Esophagus muscularis mucosa (tissue), 4 donors: ENCODE data around the gene ZNF33A. TPM values are rescaled to one million over a fixed set of nuclear protein-coding genes. Genes with fewer than 3 reads are reported as not detected.

Experiments
- DNase-seq: peaks from one replicate; pipeline ENCODE4 v3.0.0-alpha.2; 2017; ENCODE audit errors: extremely low spot score
- H3K27ac ChIP-seq, 4 donors: fragments of 200-600 bp; sonication (generic); replicated peaks in 1 of 4; 1 replicate in 3 of 4; 2 replicates in 1 of 4; pipeline ENCODE4 v1.5.1; 2016 to 2019; ENCODE audit warnings: mild to moderate bottlenecking in 1 of 4
- H3K27me3 ChIP-seq, 4 donors: fragments of 200-600 bp; sonication (generic); one replicate each; pipeline versions ENCODE4 v1.5.1 to v1.6.0; 2016 to 2019
- H3K36me3 ChIP-seq, 4 donors: fragments of 200-600 bp; sonication (generic); one replicate each; pipeline ENCODE4 v1.5.1; 2016 to 2019
- H3K4me1 ChIP-seq, 4 donors: fragments of 200-600 bp; sonication (generic); one replicate each; pipeline ENCODE4 v1.5.1; 2016 to 2019
- H3K4me3 ChIP-seq, 4 donors: fragments of 200-600 bp; sonication (generic); 1 replicate in 2 of 4; 2 replicates in 2 of 4; pipeline ENCODE4 v1.5.1; 2016 to 2019; ENCODE audit warnings: mild to moderate bottlenecking in 4 of 4, moderate library complexity in 1 of 4
- H3K9me3 ChIP-seq, 4 donors: fragments of 200-600 bp; sonication (generic); 1 replicate in 3 of 4; 2 replicates in 1 of 4; pipeline ENCODE4 v1.5.1; 2016 to 2019
- CTCF ChIP-seq, 3 experiments: fragments of 200-600 bp in 2 of 3; fragments of 450-650 bp in 1 of 3; sonication (generic) in 2 of 3; IDR thresholded peaks; one replicate each; pipeline ENCODE4 v1.5.1; 2017 to 2019; ENCODE audit warnings: antibody characterized with exemption in 3 of 3, mild to moderate bottlenecking in 2 of 3, moderate library complexity in 1 of 3
- EP300 ChIP-seq: sonication (generic); formaldehyde crosslinking; IDR thresholded peaks from one replicate; pipeline ENCODE4 v1.6.1; 2017; ENCODE audit warnings: antibody characterized with exemption
- POLR2A ChIP-seq: fragments of 450-650 bp; IDR thresholded peaks from one replicate; pipeline ENCODE4 v1.6.1; 2017; ENCODE audit warnings: antibody characterized with exemption, moderate library complexity, mild to moderate bottlenecking, low read depth
- POLR2AphosphoS5 ChIP-seq, 2 donors: sonication (generic); formaldehyde crosslinking; IDR thresholded peaks; one replicate each; pipeline ENCODE4 v1.6.1; 2017; ENCODE audit warnings: antibody characterized with exemption in 2 of 2
- WGBS: methylation state at CpG from one replicate; pipeline ENCODE4 v1.1.5; 2018; 5-methylcytosine and 5-hydroxymethylcytosine counted together
- intact Hi-C: fragments of 100-400 bp; cut with DNase I; formaldehyde crosslinking; loops from one replicate; pipeline ENCODE4 v1.15.1; 2023
- total RNA-seq, 4 donors: library from RNA; depleted of rRNA; stranded (reverse); fragments of >200 nt; gene quantifications; one replicate each; pipeline versions ENCODE4 v1.1.0 to v1.2.1, GENCODE V29; 2016

ZNF33A gene
- total RNA-seq, 4 donors from 2014 or later: 24.9 to 31.5 (median 26.4) TPM

DNA sequence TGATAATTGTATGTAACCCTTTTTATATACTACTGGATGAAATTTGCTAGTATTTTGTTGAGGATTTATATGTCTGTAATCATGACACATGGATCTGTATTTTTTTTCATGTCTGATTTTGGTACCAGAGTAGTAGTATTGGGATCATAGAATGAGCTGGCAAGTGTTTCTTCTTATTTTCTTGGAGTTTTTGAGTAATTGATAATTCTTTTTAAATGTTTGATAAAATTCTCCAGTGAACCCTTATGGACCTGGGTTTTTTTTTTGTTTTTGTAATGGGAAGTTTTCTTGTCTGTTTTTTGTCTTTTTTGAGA, 28.4 kb downstream of the ZNF33A start:
- intact Hi-C loops: no loop called here
- H3K9me3 ChIP-seq: no peaks in the 10 kb centered on the region
- H3K27me3 ChIP-seq: no peaks in the 10 kb centered on the region
- H3K4me1 ChIP-seq: peaks cover 0 to 5% (median 0%) of the 10 kb centered on the region in 4 donors
- no peak for TF ChIP-seq POLR2AphosphoS5 (IDR thresholded peaks at IDR 0.05)
- TF ChIP-seq CTCF (IDR thresholded peaks at IDR 0.05): no peak
- no peak for TF ChIP-seq EP300
- TF ChIP-seq POLR2A: no peak
- peaks cover 14 to 58% (median 28%) of the 10 kb centered on the region in 4 donors for H3K36me3 ChIP-seq
- no peak overlapping the region for H3K4me3 ChIP-seq
- DNase-seq: no peak
- H3K27ac ChIP-seq: no peak overlapping the region

- no peaks in the 10 kb centered on the region for H3K27me3 ChIP-seq
- no peak overlapping the region for H3K27ac ChIP-seq
- peaks cover 0 to 40% (median 16%) of the 10 kb centered on the region in 4 donors for H3K36me3 ChIP-seq
- H3K4me1 ChIP-seq: peaks cover 0 to under 1% (median 0%) of the 10 kb centered on the region in 4 donors
- no peak for DNase-seq
- H3K9me3 ChIP-seq: no peaks in the 10 kb centered on the region
- no peak overlapping the region for H3K4me3 ChIP-seq
- WGBS: 95% methylated on average over 2 of the region's 2 CpGs
- no peak for TF ChIP-seq CTCF (IDR thresholded peaks at IDR 0.05)
- TF ChIP-seq POLR2A: no peak
- TF ChIP-seq EP300: no peak
- no peak for TF ChIP-seq POLR2AphosphoS5 (IDR thresholded peaks at IDR 0.05)
- intact Hi-C loops: no loop called here
Observed at GRCh38 chr10:38043516-38043915, 33.0 kb downstream of the ZNF33A start.

- no peak overlapping the region for H3K4me3 ChIP-seq
- intact Hi-C loops: no loop called here
- H3K4me1 ChIP-seq: no peaks in the 10 kb centered on the region
- 65% methylated on average over 2 of the region's 2 CpGs for WGBS
- no peak overlapping the region for H3K27ac ChIP-seq
- no peaks in the 10 kb centered on the region for H3K27me3 ChIP-seq
- no peaks in the 10 kb centered on the region for H3K9me3 ChIP-seq
- H3K36me3 ChIP-seq: peaks cover 0 to 47% (median 16%) of the 10 kb centered on the region in 4 donors
- TF ChIP-seq EP300 (no peak), POLR2A (no peak), CTCF (IDR thresholded peaks at IDR 0.05) (no peak), POLR2AphosphoS5 (IDR thresholded peaks at IDR 0.05) (no peak)
- no peak for DNase-seq
Observed at GRCh38 chr10:38045129-38045528, 34.7 kb downstream of the ZNF33A start.

DNA sequence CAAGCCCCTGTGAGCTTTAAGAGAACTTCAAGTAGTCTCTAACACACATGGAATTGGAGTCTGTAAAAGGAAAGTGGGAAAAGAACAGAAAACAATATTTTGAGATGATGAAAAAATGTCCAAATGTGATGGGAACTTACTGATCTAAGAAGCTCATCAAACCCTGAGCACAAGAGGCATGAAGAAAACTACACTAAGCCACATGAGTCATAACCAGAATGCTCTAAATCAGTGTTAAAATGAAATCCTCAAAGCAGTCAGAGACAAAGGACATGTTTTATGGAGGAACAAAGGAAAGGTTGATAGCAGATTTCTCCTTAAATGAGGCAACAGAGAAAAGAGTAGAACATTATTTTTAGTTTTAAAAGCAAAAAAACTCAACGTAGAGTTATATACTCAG, 37.2 kb downstream of the ZNF33A start:
- no peak overlapping the region for H3K27ac ChIP-seq
- peaks cover 0 to 42% (median 11%) of the 10 kb centered on the region in 4 donors for H3K36me3 ChIP-seq
- TF ChIP-seq POLR2AphosphoS5 (IDR thresholded peaks at IDR 0.05): no peak
- no peak for TF ChIP-seq CTCF (IDR thresholded peaks at IDR 0.05)
- no peak for TF ChIP-seq POLR2A
- TF ChIP-seq EP300: no peak
- intact Hi-C loops: no loop called here
- no peak overlapping the region for H3K4me3 ChIP-seq
- no peaks in the 10 kb centered on the region for H3K4me1 ChIP-seq
- no peak for DNase-seq
- no peaks in the 10 kb centered on the region for H3K27me3 ChIP-seq
- H3K9me3 ChIP-seq: no peaks in the 10 kb centered on the region
- WGBS: 97% methylated on average over 1 of the region's 1 CpG

GRCh38 chr10:38050212-38050611, 39.7 kb downstream of the ZNF33A start:
- peaks cover 0 to 23% (median 15%) of the 10 kb centered on the region in 4 donors for H3K9me3 ChIP-seq
- whole genome bisulfite sequencing: 95% methylated on average over 1 of the region's 1 CpG
- peaks cover 10 to 50% (median 19%) of the 10 kb centered on the region in 4 donors for H3K36me3 ChIP-seq
- H3K27ac ChIP-seq: no peak overlapping the region
- intact Hi-C loops: no loop called here
- no peaks in the 10 kb centered on the region for H3K4me1 ChIP-seq
- no peak for DNase-seq
- no peak overlapping the region for H3K4me3 ChIP-seq
- no peaks in the 10 kb centered on the region for H3K27me3 ChIP-seq
- TF ChIP-seq POLR2AphosphoS5 (IDR thresholded peaks at IDR 0.05): no peak
